Measurements from ENCODE around the gene FGD3. TPM values are rescaled to one million over a fixed set of nuclear protein-coding genes. Genes with fewer than 3 reads are reported as not detected.
"Not testable (repeated sequence)": the region's sequence is repeated elsewhere in the genome, so short reads cannot be mapped to it uniquely, and the experiment has no call there.

FGD3 gene, protein sequence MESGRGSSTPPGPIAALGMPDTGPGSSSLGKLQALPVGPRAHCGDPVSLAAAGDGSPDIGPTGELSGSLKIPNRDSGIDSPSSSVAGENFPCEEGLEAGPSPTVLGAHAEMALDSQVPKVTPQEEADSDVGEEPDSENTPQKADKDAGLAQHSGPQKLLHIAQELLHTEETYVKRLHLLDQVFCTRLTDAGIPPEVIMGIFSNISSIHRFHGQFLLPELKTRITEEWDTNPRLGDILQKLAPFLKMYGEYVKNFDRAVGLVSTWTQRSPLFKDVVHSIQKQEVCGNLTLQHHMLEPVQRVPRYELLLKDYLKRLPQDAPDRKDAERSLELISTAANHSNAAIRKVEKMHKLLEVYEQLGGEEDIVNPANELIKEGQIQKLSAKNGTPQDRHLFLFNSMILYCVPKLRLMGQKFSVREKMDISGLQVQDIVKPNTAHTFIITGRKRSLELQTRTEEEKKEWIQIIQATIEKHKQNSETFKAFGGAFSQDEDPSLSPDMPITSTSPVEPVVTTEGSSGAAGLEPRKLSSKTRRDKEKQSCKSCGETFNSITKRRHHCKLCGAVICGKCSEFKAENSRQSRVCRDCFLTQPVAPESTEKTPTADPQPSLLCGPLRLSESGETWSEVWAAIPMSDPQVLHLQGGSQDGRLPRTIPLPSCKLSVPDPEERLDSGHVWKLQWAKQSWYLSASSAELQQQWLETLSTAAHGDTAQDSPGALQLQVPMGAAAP
- 0.06 TPM in 1 of 2 replicates, not detected in the other for total RNA-seq (2014; rRNA removed; shearing (Covaris generic))

DNA sequence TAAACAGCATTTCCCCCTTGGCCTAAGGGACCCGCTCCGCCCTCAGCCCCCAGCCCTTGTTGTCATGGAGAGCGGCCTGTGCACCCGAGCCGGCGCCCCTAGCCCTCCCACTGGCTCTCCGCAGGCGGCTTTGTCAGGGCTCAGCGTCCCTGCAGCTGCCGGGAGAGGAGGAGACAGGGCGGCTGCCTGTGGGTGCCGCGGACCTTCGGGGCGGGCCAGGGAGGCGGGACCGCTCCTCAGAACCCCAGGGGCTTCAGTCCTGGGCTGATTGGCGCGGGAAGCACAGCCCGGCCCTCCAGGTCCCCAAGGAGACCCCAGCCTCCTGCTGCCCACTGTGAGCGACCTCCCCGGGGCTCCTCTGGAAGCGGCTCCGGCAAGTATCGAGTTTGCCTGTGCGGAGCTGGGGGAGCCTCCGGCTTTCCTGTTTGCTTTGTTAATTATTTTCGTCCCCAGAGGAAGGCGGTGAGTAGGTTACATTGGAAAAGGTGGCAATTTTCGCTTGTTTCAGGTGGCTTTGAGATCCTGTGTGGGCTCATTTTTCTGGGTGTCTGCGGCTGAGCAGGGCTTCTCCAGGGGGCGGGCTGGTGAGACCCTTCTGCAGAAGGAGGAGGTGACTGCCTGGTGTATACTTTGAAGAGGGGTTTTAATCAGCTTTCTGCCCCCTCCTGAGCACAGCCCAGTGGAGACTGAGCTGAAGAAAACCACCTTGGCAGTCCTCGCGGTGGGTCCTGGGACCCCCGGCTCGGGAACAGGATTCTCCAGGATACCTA, at the start of gene FGD3:
TSS of gene FGD3 (plus strand) at position 256 of the 770 bp plus-strand sequence. CDS start 28,734 bp downstream, outside the sequence.
- no peak for DNase-seq (ENCODE audit: low spot score)
- in situ Hi-C loops (cut with HindIII; ENCODE audit: low sequenced_read_pairs) = no loop called here

DNA sequence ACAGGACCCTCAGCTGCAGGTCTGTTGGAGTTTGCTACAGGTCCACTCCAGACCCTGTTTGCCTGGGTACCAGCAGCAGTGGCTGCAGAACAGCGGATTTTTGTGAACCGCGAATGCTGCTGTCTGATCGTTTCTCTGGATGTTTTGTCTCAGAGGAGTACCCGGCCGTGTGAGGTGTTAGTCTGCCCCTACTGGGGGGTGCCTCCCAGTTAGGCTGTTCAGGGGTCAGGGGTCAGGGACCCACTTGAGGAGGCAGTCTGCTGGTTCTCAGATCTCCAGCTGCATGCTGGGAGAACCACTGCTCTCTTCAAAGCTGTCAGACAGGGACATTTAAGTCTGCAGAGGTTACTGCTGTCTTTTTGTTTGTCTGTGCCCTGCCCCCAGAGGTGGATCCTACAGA, 42.2 kb upstream of the FGD3 start:
- DNase-seq (ENCODE audit: low spot score); in situ Hi-C loops (cut with HindIII; ENCODE audit: low sequenced_read_pairs): not testable (repeated sequence)

DNA sequence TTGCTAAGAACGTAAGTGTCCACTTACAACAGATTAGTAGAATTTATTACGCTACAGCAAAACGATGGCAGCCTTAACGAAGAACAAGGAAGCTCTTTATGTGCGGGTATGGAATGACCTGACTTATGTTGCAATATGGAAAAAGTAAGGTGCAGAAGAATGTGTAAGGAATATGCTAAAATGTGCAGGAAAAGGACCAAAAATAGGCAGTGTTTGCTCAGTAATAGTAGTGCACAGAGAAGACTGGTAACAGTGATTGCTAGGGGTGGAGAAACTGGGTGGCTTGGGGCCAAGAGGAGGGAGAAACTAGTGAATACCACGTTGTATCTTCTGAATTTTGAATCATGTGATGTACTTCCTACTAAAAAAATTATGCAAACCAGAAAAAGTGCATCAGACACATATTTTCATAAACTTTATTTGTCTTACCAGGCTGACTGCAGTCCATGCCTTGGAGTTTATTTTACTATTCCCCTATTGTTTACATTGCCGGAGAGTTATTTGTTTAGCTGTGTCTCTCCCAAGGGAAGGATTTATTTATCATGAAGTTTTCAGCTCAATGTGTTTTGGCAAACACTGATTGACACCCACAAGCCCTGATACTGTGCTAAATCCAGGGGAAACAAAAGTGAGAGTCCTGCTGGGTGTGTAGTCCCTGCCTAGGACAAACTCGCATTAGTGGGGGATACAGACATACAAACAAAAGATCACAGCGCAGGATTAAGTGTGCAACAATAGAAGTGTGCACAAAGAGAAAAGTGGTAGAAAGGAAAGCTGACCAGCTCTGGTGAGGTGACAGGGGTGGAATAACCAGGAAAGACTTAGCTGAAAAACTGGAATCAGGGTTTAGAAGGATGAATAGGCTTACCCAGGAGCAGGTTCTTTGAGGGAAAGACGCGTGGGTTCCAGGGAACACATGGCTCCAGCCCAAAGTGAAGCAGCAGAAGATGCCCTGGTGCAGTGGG, 35.5 kb upstream of the FGD3 start:
- DNase-seq (ENCODE audit: low spot score) = no peak
- in situ Hi-C loops (cut with HindIII; ENCODE audit: low sequenced_read_pairs) = no loop called here

DNA sequence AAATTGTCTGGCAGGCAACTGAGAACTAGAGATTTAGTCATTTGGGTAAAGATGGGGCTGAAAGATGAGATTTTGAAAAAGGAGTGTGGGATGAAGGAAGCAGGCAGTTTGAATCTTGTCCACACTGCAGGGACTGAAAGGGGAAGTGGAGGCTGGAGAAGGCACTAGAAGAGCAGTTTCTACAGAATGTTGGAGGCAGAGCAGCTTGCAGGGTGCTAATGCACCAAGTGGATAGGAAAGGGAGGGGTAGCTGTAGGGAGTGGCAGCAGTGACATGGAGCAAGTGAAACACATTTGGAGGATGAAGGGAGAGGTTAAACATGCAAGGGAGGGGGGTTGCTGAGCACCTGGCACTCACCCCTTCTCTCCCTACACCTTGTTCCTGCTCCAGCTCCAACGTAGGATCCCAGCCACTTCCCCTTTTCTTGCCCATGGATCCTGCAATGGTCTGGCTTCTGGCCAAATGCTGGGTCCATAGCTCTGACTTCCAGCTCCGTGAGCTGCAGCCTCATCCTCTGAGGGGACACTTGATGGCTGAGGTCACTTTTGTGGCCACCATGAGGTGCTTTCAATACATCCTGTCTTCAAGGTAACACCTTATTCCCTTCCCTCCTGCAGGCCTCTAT, 30.0 kb upstream of the FGD3 start:
- no peak for DNase-seq (ENCODE audit: low spot score)
- in situ Hi-C loops (cut with HindIII; ENCODE audit: low sequenced_read_pairs) = no loop called here

DNA sequence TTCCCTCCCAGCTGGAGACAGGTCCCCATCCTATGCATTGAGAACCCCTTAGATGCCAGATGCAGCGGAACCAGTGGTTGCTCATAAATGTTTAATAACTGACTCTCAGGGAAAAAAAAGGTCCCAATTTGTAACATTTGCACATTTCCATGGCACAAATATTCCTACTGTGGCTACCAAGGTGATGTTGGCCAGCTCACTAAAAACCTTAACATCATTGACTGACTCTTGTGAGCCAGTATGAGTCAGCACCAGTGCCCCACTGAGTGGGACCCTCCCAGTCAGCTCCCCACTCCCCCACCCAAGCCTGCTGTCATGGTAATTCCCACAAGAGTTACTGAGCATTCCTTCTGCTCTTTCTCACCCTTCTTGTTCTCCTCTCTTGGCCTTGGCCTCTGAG, 26.9 kb upstream of the FGD3 start:
- in situ Hi-C loops (cut with HindIII; ENCODE audit: low sequenced_read_pairs) = no loop called here
- no peak for DNase-seq (ENCODE audit: low spot score)

DNA sequence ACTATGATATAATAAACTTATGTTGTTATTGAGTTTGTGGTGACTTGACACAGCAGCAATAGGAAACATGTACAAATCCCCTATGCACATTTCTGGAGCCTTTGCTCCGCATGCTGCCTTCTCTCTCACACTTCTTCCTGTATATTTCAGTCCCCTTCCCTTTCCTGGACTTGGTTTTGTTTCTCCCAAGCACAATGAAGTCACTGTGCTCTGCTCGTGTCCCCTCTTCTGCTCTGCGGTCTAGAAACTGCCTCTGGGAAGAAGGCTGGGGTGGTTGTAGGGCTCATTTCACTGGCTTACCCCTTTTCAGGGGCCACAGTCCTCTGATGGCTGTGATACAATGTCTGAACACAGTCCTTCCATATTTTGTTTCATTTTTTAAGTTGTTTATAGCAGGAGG, 15.7 kb upstream of the FGD3 start:
- in situ Hi-C loops (cut with HindIII; ENCODE audit: low sequenced_read_pairs) = no loop called here
- no peak for DNase-seq (ENCODE audit: low spot score)

DNA sequence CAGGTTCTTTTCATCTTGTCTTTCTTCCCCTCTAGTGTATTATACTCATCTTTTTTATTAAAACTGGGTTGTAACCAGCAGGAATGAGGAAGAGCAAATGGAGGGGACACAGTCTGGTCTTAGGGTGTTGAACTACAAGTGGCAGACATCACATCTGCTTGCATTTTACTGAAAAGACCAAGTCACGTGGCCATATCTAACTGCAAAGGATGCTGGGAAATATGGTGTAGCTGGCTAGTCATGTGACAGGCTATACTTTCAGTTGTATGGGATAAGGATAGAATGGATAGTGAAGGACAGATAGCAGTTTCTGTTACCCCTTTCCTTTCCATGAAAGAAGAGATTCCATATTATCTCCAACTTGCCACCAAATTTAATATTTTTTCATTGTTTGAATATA, 13.0 kb upstream of the FGD3 start:
- in situ Hi-C loops (cut with HindIII; ENCODE audit: low sequenced_read_pairs) = no loop called here
- no peak for DNase-seq (ENCODE audit: low spot score)

DNA sequence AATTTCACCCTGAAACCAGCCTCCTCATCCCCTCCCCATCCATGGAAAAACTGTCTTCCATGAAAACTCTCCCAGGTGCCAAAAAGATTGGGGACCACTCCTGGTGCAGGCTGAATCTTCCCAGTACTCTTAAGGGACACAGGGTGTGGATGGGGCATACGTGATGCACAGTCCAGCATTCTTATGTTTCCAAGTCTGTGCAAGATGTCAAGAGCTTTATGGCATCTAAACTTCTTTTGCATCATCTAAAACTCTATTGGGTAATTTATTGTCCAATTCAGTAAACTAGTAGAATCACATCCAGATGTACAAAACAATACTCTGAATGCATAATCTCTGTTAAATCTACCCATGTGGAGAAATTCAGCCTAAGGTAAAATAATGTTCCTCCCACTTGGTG, 9.3 kb upstream of the FGD3 start:
- DNase-seq (ENCODE audit: low spot score) = no peak
- in situ Hi-C loops (cut with HindIII; ENCODE audit: low sequenced_read_pairs) = no loop called here

DNA sequence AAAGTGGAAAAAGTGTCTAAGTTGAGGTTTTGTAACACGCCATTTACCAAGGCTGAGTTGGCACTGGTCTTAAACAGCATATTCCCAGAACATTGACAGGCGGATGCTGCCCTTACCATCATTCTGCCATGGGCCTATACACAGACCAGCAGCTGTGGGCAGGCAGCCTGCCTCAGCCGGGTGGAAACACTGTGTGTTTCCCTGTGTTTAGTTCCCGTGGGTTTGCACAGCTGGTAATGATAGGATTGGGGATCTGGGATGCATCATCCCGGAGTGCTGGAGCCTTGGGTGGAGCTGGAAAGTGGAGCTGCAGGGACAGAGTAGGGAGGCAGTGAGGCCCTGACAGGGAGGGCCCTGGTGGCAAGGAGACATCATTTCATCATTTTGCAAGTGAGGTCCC, 5.5 kb upstream of the FGD3 start:
- in situ Hi-C loops (cut with HindIII; ENCODE audit: low sequenced_read_pairs) = no loop called here
- DNase-seq (ENCODE audit: low spot score) = no peak

DNA sequence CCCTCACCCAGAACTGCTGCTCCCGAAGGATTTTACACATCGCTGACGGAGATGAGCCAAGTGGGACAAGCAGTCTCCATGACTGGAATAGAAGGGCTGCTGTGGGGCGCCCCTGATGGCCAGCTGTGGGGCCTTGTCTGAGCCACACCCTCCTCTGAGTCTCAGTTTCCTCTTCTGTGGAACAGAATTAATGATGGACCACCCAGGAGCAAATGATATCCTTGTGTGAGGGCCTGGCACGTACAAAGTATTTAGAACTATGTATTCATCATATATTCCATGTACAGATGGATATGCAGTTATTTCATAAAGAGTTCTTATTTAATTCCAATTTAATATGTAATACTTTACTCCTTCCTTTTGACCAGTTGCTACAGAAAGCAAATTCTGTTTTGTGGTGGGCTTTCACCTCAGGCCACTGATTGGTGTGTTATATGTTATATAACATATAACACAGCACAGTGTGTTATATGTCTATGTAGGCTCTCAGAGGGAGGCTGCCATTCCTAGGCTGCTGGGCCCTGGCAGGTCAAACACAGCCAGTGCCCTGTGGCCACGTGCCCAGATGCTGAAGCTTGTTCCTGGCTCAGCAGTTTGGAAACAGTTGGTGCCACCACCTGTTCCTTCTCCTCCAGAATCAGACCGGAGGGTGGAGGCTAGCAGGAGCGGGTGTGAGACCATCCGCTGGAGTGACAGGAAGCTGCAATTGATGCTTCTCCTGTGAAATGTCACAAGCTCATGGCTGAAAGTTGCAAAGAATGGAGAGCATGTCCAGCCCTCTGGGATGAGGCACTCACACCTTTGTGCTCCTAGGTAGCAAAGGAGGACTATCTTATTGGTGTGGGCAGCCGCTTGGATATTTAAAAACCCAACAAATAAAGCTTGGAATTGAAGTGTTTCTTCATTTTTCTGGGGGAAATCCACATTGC, 4.4 kb upstream of the FGD3 start:
- in situ Hi-C loops (cut with HindIII; ENCODE audit: low sequenced_read_pairs) = no loop called here
- DNase-seq (ENCODE audit: low spot score) = peak; percentile 79

DNA sequence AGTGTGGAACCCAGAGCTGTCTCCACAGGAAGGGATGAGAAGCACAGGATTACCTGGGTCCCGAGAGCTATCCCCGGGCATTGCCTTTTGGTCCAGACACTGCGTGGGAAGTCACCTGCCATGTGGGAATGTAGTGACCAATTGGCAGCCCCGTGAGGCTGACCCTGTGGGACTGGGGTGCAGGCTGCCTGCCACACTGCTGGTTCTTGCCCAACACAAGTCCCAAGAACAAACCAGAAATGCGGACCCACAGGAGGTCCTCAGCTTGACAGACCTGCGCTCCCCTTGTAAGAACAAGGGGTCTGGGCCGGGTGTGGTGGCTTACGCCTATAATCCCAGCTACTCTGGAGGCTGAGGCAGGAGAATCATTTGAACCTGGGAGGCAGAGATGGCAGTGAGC, 2.4 kb upstream of the FGD3 start:
- in situ Hi-C loops (cut with HindIII; ENCODE audit: low sequenced_read_pairs) = no loop called here
- DNase-seq (ENCODE audit: low spot score) = no peak

DNA sequence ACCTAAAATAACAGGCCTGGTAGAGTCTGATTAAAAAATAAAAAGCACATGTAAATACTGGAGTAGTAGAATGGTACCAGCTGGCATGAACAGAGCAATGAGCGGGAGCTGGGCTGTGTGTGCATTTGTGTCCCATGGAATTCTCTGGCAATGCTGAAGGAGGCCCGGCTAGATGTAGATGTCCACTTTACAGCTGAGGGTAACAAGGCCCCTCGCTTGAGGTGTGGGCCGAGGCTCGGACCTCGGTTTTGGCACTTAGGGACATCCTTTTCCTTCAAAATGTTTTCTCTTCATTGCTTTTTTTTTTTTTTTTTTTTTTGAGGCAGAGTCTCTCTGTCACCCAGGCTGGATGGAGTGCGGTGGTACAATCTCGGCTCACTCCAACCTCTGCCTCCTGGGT, 1.5 kb upstream of the FGD3 start:
- no peak for DNase-seq (ENCODE audit: low spot score)
- in situ Hi-C loops (cut with HindIII; ENCODE audit: low sequenced_read_pairs) = no loop called here

DNA sequence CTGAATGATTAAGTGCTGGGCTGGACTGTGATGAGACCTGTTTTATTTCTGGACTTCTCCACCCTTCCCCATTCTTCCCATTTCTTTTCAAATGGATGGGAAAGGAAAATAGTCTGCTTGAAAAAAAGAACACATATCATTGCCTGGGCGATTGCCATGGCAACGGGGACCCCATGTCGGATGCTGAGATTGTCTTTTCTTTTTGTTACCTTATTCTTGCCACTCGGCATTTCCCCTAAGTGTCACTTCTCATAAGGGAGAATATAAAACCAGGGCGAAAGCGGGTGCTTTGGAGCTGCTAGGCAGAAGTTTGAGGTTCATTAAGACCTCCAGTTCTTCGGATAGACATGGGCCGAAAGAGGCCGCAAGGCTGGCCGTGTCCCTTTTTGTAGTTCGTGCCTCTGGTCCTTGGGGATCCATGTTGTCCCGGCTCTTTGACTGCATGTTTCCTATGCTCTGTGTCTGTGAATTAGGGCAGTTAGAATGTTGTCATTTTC, 763 bp downstream of the FGD3 start:
- in situ Hi-C loops (cut with HindIII; ENCODE audit: low sequenced_read_pairs) = no loop called here
- no peak for DNase-seq (ENCODE audit: low spot score)

DNA sequence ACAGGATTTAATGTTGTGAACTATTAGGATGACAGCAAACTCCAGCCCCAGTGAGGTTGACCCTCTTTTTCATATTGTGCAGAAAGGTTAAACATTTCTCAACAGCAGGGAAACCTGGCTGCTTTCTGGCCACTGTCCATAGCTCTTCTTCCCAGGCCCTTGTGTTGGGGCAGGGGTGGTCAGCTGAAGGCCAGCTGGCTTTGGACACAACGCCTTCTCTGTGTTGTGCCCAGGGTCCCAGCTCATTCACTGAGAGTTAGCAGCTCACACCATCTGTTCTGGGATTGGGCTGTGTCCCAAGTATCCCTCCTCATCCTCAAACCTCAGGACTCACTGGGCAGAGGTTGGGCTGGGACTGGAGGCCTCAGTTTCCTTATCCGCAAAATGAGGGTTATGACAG, 1.3 kb downstream of the FGD3 start:
- in situ Hi-C loops (cut with HindIII; ENCODE audit: low sequenced_read_pairs) = no loop called here

DNA sequence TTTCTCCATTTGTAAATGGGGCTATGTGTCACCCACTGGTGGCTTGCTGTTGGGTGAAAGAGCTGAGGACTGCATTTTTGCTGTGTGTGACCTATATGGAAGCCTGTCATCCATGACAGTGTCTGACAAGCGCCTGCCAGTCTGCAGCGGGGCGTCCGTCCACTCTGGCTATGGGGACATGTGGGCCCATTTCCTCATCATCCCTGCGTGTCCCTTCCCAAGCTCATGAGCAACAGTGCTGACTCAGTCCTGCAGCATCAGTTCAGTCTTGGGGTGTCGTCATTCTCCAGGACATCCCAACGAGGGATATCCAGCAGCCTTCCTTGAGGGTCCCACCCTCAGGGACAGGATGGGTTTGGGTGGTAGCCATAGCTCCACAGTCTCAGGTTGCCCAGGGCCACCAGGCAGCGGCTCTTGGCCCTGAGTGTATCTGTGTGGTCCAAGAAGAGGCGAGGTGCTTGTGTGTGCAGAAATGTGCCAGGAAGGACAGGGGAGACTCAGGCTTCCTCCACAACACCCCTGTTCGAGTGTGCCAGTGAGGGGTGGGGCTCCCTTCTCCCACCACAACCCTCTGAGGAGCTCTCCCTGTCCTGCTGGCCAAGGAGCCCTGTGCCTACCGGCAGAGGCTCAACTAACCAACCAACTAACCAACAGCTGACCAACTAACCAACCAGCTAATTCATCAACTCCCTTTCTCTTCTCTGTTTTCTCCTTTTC, 2.1 kb downstream of the FGD3 start:
- DNase-seq (ENCODE audit: low spot score) = no peak
- in situ Hi-C loops (cut with HindIII; ENCODE audit: low sequenced_read_pairs) = no loop called here

More for the DNA sequence above, 1.3 kb downstream of the FGD3 start:
- no peak for DNase-seq (ENCODE audit: low spot score)

DNA sequence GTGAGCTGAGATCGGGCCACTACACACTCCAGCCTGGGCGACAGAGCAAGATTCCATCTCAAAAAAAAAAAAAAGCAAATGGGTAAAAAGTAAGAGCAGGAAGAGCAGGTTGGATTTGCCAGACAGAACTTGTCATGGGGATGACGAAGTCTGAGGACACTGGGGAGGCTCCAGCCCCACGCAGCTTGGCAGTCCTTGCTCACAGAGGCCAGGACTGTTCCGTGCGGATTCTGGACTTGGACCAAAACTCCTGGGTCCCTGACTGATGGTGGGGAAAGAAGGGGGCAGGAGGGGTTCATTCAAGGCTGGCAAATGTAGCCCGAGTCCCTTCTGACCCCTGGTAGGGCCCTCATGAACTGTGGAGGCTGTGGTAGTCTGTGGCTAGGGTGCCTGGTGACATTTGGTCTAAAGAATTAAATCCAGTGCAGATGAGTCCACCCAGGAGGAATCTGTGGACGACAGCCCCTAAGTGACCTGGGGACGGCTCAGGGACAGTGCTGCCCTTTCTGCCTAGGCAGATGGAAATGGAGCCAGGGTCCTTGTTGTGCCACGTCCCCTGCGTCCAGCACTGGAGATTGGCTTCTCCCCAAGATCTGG, 3.1 kb downstream of the FGD3 start:
- in situ Hi-C loops (cut with HindIII; ENCODE audit: low sequenced_read_pairs) = no loop called here
- DNase-seq (ENCODE audit: low spot score) = no peak
